Sigmoid colon (tissue), 4 donors: ENCODE data around the gene VPS72.

Experiments used
- EP300 ChIP-seq, 4 donors: sonication (generic); formaldehyde crosslinking; IDR thresholded peaks; one replicate each; pipeline ENCODE4 v1.6.1; 2017; ENCODE audit warnings: antibody characterized with exemption in 4 of 4
- POLR2A ChIP-seq, 2 donors: fragments of 450-650 bp; IDR thresholded peaks; one replicate each; pipeline ENCODE4 v1.6.1; 2016; ENCODE audit warnings: antibody characterized with exemption in 2 of 2, mild to moderate bottlenecking in 2 of 2, moderate library complexity in 2 of 2
- TF ChIP-seq, protein P1 (sequence below), 4 experiments: fragments of 450-650 bp in 3 of 4; fragments of 200-600 bp in 1 of 4; IDR thresholded peaks; one replicate each; pipeline ENCODE4 v1.5.1; 2016 to 2019; ENCODE audit warnings: antibody characterized with exemption in 4 of 4, mild to moderate bottlenecking in 3 of 4, moderate library complexity in 2 of 4

GRCh38 chr1:151164732-151165280 lies 25.2 kb downstream of the VPS72 start:
- TF ChIP-seq, protein P1, sequence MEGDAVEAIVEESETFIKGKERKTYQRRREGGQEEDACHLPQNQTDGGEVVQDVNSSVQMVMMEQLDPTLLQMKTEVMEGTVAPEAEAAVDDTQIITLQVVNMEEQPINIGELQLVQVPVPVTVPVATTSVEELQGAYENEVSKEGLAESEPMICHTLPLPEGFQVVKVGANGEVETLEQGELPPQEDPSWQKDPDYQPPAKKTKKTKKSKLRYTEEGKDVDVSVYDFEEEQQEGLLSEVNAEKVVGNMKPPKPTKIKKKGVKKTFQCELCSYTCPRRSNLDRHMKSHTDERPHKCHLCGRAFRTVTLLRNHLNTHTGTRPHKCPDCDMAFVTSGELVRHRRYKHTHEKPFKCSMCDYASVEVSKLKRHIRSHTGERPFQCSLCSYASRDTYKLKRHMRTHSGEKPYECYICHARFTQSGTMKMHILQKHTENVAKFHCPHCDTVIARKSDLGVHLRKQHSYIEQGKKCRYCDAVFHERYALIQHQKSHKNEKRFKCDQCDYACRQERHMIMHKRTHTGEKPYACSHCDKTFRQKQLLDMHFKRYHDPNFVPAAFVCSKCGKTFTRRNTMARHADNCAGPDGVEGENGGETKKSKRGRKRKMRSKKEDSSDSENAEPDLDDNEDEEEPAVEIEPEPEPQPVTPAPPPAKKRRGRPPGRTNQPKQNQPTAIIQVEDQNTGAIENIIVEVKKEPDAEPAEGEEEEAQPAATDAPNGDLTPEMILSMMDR (IDR thresholded peaks at IDR 0.05) = no peak
- TF ChIP-seq POLR2A (IDR thresholded peaks at IDR 0.05) = no peak
- TF ChIP-seq EP300 (IDR thresholded peaks at IDR 0.05) = no peak
